Neural cell (in vitro differentiated cells): Measurements from ENCODE around the gene NHERF2.

Experiments used
- CTCF ChIP-seq: fragments of 450-650 bp; IDR thresholded peaks from 2 replicates; pipeline ENCODE4 v1.5.1; 2014; ENCODE audit warnings: antibody characterized with exemption, mild to moderate bottlenecking, moderate library complexity; ENCODE audit not compliant: poor library complexity, severe bottlenecking
- EP300 ChIP-seq: fragments of 450-650 bp; conservative IDR thresholded peaks from 2 replicates; pipeline ENCODE4 v1.6.1; 2014; ENCODE audit warnings: antibody characterized with exemption, mild to moderate bottlenecking, moderate library complexity; ENCODE audit not compliant: poor library complexity, severe bottlenecking
- EZH2 ChIP-seq: fragments of 200-600, 300-800 bp; shearing (Covaris generic), sonication (generic); IDR thresholded peaks from 2 replicates; pipeline ENCODE4 v1.6.1; 2014; ENCODE audit warnings: antibody characterized with exemption, low read length, borderline replicate concordance, mild to moderate bottlenecking; ENCODE audit not compliant: insufficient read depth, poor library complexity, severe bottlenecking

DNA sequence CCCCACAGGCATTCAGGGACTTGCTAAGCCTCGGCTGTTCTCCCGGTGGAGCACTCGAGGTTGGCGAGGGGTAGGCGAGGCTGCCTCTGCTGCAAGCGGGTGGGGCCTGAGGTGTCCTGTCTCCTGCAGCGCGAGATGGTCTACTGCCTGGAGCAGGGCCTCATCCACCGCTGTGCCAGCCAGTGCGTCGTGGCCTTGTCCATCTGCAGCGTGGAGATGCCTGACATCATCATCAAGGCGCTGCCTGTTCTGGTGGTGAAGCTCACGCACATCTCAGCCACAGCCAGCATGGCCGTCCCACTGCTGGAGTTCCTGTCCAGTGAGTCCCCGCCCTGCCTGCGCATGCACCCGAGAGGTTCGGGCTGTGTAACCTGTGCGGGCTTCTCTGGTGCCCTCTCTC lies 47.4 kb downstream of the NHERF2 start:
- TF ChIP-seq CTCF (no peak), EP300 (no peak), EZH2 (no peak)
